OCI-LY1 (cell line): ENCODE measurements around the gene KCTD2.
"Not testable (repeated sequence)": the region's sequence is repeated elsewhere in the genome, so short reads cannot be mapped to it uniquely, and the experiment has no call there.

Experiments
- H2AFZ ChIP-seq: fragments of 200-600 bp; sonication (generic), shearing (Covaris generic); 2 replicates; pipeline ENCODE4 v1.6.0; 2014; ENCODE audit warnings: antibody characterized with exemption, mild to moderate bottlenecking, low read length
- H3F3A ChIP-seq: fragments of 200-600 bp; sonication (generic), shearing (Covaris generic); 2 replicates; pipeline ENCODE4 v1.6.0; 2014; ENCODE audit warnings: mild to moderate bottlenecking, antibody characterized with exemption, low read length, moderate library complexity; ENCODE audit not compliant: insufficient read depth
- H3K27ac ChIP-seq: fragments of 200-600 bp; sonication (generic); 2 replicates; pipeline ENCODE4 v1.5.1; 2014; ENCODE audit warnings: low read length, mixed run types, mild to moderate bottlenecking, low read depth; ENCODE audit not compliant: poor library complexity, severe bottlenecking
- H3K27me3 ChIP-seq: fragments of 200-600 bp; sonication (generic); 2 replicates; pipeline ENCODE4 v1.6.0; 2014; ENCODE audit warnings: antibody characterized with exemption, mild to moderate bottlenecking, low read length, moderate library complexity; ENCODE audit not compliant: insufficient read depth
- H3K36me3 ChIP-seq: fragments of 200-600 bp; sonication (generic); 2 replicates; pipeline ENCODE4 v1.6.1; 2014; ENCODE audit warnings: mild to moderate bottlenecking, antibody characterized with exemption, low read length, moderate library complexity, mixed read lengths; ENCODE audit not compliant: insufficient read depth
- H3K4me1 ChIP-seq: fragments of 200-600 bp; sonication (generic); 2 replicates; pipeline ENCODE4 v1.5.1; 2014; ENCODE audit warnings: mild to moderate bottlenecking, low read length, moderate library complexity; ENCODE audit not compliant: insufficient read depth, severe bottlenecking
- H3K4me2 ChIP-seq: fragments of 200-600 bp; sonication (generic), shearing (Covaris generic); 2 replicates; pipeline ENCODE4 v1.6.1; 2014; ENCODE audit warnings: low read length
- H3K4me3 ChIP-seq: fragments of 200-600 bp; sonication (generic); 2 replicates; pipeline ENCODE4 v1.5.1; 2014; ENCODE audit warnings: low read length, low read depth, mild to moderate bottlenecking, mixed read lengths; ENCODE audit not compliant: poor library complexity, severe bottlenecking
- H3K79me2 ChIP-seq: fragments of 200-600 bp; shearing (Covaris generic); 2 replicates; pipeline ENCODE4 v1.6.1; 2016; ENCODE audit warnings: mixed run types, low read length, mixed read lengths; ENCODE audit not compliant: insufficient read depth
- H3K9ac ChIP-seq: fragments of 200-600 bp; sonication (generic), shearing (Covaris generic); 2 replicates; pipeline ENCODE4 v1.6.1; 2014; ENCODE audit warnings: mild to moderate bottlenecking, low read length, mixed read lengths
- H3K9me2 ChIP-seq: fragments of 200-600 bp; sonication (generic), shearing (Covaris generic); 2 replicates; pipeline ENCODE4 v1.6.1; 2014; ENCODE audit warnings: low read depth, mild to moderate bottlenecking, low read length, mixed read lengths
- H3K9me3 ChIP-seq: fragments of 200-600 bp; shearing (Covaris generic); 2 replicates; pipeline ENCODE4 v1.6.1; 2014; ENCODE audit warnings: low read length, mixed read lengths
- H4K20me1 ChIP-seq: fragments of 200-600 bp; sonication (generic), shearing (Covaris generic); 2 replicates; pipeline ENCODE4 v1.6.0; 2016; ENCODE audit warnings: mild to moderate bottlenecking, low read length; ENCODE audit not compliant: insufficient read depth
- CTCF ChIP-seq: fragments of 200-600 bp; sonication (generic), shearing (Covaris generic); IDR thresholded peaks from 2 replicates; pipeline ENCODE4 v1.5.1; 2017; ENCODE audit warnings: mild to moderate bottlenecking, antibody characterized with exemption, low read length, moderate library complexity, mixed read lengths
- EZH2 ChIP-seq: fragments of 200-600 bp; sonication (generic), shearing (Covaris generic); IDR thresholded peaks from 2 replicates; pipeline ENCODE4 v1.8.0; 2017; ENCODE audit warnings: borderline replicate concordance, mixed run types, mild to moderate bottlenecking, antibody characterized with exemption, low read length, moderate library complexity, mixed read lengths

Gene KCTD2

GRCh38 chr17:75039238-75039637 lies 7.8 kb upstream of the KCTD2 start:
- Histone ChIP-seq H2AFZ (no peak overlapping the region), H3F3A (no peaks in the 10 kb centered on the region), H3K27ac (no peak overlapping the region), H3K4me2 (no peak overlapping the region), H3K4me1 (peaks cover 8% of the 10 kb centered on the region), H3K79me2 (no peaks in the 10 kb centered on the region), H3K9me3 (no peaks in the 10 kb centered on the region), H3K9me2 (no peaks in the 10 kb centered on the region), H4K20me1 (no peaks in the 10 kb centered on the region), H3K9ac (no peak overlapping the region), H3K27me3 (no peaks in the 10 kb centered on the region), H3K4me3 (no peak overlapping the region), H3K36me3 (peaks cover 42% of the 10 kb centered on the region)
- TF ChIP-seq EZH2 (no peak), CTCF (no peak)

GRCh38 chr17:75041656-75042280 lies 5.3 kb upstream of the KCTD2 start:
- Histone ChIP-seq H3K27me3 (no peaks in the 10 kb centered on the region), H4K20me1 (no peaks in the 10 kb centered on the region), H3K9me2 (no peaks in the 10 kb centered on the region), H3K36me3 (peaks cover 42% of the 10 kb centered on the region), H3F3A (no peaks in the 10 kb centered on the region), H3K9me3 (no peaks in the 10 kb centered on the region), H3K27ac (no peak overlapping the region), H2AFZ (no peak overlapping the region), H3K4me1 (peaks cover 10% of the 10 kb centered on the region), H3K9ac (no peak overlapping the region), H3K4me3 (no peak overlapping the region), H3K4me2 (no peak overlapping the region), H3K79me2 (no peaks in the 10 kb centered on the region)
- TF ChIP-seq CTCF (no peak), EZH2 (no peak)

- H3K9me3 ChIP-seq, H3K4me3 ChIP-seq, H3K9ac ChIP-seq, H3K27ac ChIP-seq, H3K9me2 ChIP-seq, H3F3A ChIP-seq, H3K27me3 ChIP-seq, H2AFZ ChIP-seq, H3K4me2 ChIP-seq, H4K20me1 ChIP-seq, H3K79me2 ChIP-seq: not testable (repeated sequence)
- H3K4me1 ChIP-seq = peaks cover 22% of the 10 kb centered on the region
- peaks cover 37% of the 10 kb centered on the region for H3K36me3 ChIP-seq
These were observed 3.2 kb upstream of the KCTD2 start for GRCh38 chr17:75043789-75044188.

- H3K27ac ChIP-seq = no peak overlapping the region
- no peak overlapping the region for H3K4me2 ChIP-seq
- H3K9ac ChIP-seq = no peak overlapping the region
- H3K36me3 ChIP-seq = peaks cover 29% of the 10 kb centered on the region
- TF ChIP-seq EZH2 (no peak), CTCF (no peak)
- H3K4me3 ChIP-seq = no peak overlapping the region
- H3K27me3 ChIP-seq = no peaks in the 10 kb centered on the region
- H4K20me1 ChIP-seq = no peaks in the 10 kb centered on the region
- no peaks in the 10 kb centered on the region for H3K9me3 ChIP-seq
- no peaks in the 10 kb centered on the region for H3K79me2 ChIP-seq
- H3K4me1 ChIP-seq = peaks cover 24% of the 10 kb centered on the region
- no peaks in the 10 kb centered on the region for H3K9me2 ChIP-seq
- no peaks in the 10 kb centered on the region for H3F3A ChIP-seq
- no peak overlapping the region for H2AFZ ChIP-seq
These were observed 2.3 kb upstream of the KCTD2 start for GRCh38 chr17:75044716-75045115.

GRCh38 chr17:75045946-75046406 lies 1.0 kb upstream of the KCTD2 start:
- not testable (repeated sequence) for H4K20me1 ChIP-seq, H3K79me2 ChIP-seq, H2AFZ ChIP-seq, H3K27ac ChIP-seq, H3F3A ChIP-seq, H3K27me3 ChIP-seq, H3K9me3 ChIP-seq, H3K9me2 ChIP-seq
- peaks cover 22% of the 10 kb centered on the region for H3K36me3 ChIP-seq
- peak overlapping the region; percentile 82 for H3K9ac ChIP-seq
- peak overlapping the region; percentile 83 for H3K4me3 ChIP-seq
- H3K4me1 ChIP-seq = peaks cover 24% of the 10 kb centered on the region
- H3K4me2 ChIP-seq = peak overlapping the region; percentile 75
